Measurements from ENCODE around the gene DNHD1.

DNA sequence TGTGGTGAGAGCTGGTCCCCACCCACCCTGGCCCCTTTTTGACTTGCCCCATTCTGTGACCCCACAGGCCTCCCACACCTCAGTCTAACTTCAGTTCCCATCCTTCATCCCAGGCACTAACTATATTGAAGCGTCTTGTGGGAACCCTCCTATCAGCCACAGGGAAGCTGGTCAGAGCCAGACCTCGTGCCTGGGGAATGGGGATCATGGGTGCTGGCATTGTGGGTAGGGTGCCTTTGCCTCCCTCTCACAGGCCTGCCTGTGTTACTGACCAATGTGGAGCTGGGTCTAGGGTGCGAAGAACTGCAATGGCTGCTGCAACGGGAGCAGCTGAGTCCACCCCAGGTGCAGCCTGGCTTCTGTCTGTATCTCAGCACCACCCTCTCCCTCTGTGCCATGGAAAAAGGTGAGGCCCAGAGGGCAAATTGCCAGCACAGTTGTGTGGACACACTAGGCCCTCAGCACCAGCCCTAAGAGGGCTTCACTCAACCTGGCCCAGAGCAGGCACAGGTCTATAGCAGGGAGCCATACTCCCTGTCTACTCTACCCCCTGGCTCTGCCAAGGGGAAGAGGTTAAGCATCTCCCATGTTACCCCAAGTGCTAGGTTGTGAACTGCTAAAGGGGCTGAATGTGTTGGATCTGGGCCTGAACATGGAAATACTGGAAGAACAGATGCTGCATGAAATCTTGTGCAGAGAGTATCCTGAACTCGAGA, 69.1 kb downstream of the DNHD1 start:
- no peak for TF ChIP-seq GATA3 (IDR thresholded peaks at IDR 0.05; ENCODE audit: low read depth, low read length)
- no peak for TF ChIP-seq GATA2 (IDR thresholded peaks at IDR 0.05; ENCODE audit: low read depth, low read length)
